ENCODE results near the gene GTF3C2.

The GTF3C2 gene

DNA sequence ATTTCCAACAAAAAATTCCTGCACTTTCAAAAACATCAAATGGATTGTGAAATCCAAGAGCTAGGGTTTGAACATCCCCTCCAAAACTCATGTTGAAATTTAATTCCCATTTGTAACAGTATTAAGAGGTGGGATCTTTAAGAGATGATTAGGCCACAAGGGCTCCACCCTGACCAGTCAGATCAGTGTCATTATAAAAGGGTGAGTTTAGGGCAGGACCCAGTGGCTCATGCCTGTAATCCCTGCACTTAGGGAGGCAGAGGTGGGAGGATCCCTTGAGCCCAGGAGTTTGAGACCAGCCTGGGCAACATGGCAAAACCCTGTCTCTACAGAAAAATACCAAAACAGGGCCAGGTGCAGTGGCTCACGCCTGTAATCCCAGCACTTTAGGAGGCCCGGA, 8.9 kb downstream of the GTF3C2 start:
- H3K27ac ChIP-seq (ENCODE audit: insufficient read depth in 1 of 2, low read depth in 1 of 2, low read length in 2 of 2, poor library complexity in 1 of 2, severe bottlenecking in 2 of 2): no peak overlapping the region
- H3K9me3 ChIP-seq (ENCODE audit: control extremely low read depth in 1 of 5, control insufficient read depth in 4 of 5, insufficient read depth in 2 of 5, low read depth in 1 of 5, low read length in 4 of 5): no peaks in the 10 kb centered on the region
- peaks cover 6 to 21% (median 12%) of the 10 kb centered on the region in 4 experiments for H3K36me3 ChIP-seq (ENCODE audit: control insufficient read depth in 4 of 4, insufficient read depth in 4 of 4, low read length in 3 of 4)
- no CpG with 5 or more reads among the region's 2 CpGs for WGBS (ENCODE audit: insufficient coverage)
- ChIA-PET CTCF (interaction anchor here (1.0 kb wide), 1 partner anchor 11 kb away, joined by 3 read pairs; no protein-coding TSS in a partner anchor), POLR2A (no interaction called here)
- H3K27me3 ChIP-seq (replicated peaks in 2 of 5; ENCODE audit: control insufficient read depth in 4 of 5, insufficient read depth in 5 of 5, low read length in 4 of 5): no peaks in the 10 kb centered on the region
- no peak overlapping the region for H3K4me3 ChIP-seq (ENCODE audit: control insufficient read depth in 1 of 7, extremely low read depth in 1 of 7, insufficient read depth in 4 of 7, low read depth in 2 of 7, low read length in 6 of 7)
- H3K4me1 ChIP-seq (ENCODE audit: control extremely low read depth in 1 of 4, control insufficient read depth in 4 of 4, insufficient read depth in 4 of 4, low read length in 3 of 4): no peaks in the 10 kb centered on the region
- DNase-seq: no peak

DNA sequence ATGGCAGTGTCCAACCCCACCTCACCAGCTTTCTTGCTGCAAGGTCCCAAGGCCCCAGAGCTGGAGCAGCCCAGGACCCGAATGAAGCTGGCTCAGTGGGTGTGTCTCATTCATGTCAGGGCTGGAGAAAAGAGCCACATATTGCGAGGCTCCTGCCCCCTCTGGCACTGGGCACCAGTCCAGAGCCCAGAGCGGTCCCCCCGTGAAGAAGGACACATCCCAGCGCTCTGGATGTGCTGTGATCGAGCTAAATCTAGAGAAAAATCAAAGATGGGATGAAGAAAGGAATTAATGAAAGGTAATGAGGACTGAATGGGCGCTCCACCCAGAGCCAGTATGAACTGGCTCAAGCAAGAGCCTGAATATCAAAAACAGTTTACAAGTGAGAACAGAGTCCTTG, 20.4 kb downstream of the GTF3C2 start:
- DNase-seq: no peak
- POLR2A ChIA-PET: no interaction called here
- no peaks in the 10 kb centered on the region for H3K27me3 ChIP-seq (replicated peaks in 2 of 5; ENCODE audit: control insufficient read depth in 4 of 5, insufficient read depth in 5 of 5, low read length in 4 of 5)
- 100% methylated on average over 7 of the region's 7 CpGs for WGBS (ENCODE audit: insufficient coverage)
- peaks cover 32 to 80% (median 59%) of the 10 kb centered on the region in 4 experiments for H3K36me3 ChIP-seq (ENCODE audit: control insufficient read depth in 4 of 4, insufficient read depth in 4 of 4, low read length in 3 of 4)
- no peaks in the 10 kb centered on the region for H3K9me3 ChIP-seq (ENCODE audit: control extremely low read depth in 1 of 5, control insufficient read depth in 4 of 5, insufficient read depth in 2 of 5, low read depth in 1 of 5, low read length in 4 of 5)
- H3K4me3 ChIP-seq (ENCODE audit: control insufficient read depth in 1 of 7, extremely low read depth in 1 of 7, insufficient read depth in 4 of 7, low read depth in 2 of 7, low read length in 6 of 7): no peak overlapping the region
- no peak overlapping the region for H3K27ac ChIP-seq (ENCODE audit: insufficient read depth in 1 of 2, low read depth in 1 of 2, low read length in 2 of 2, poor library complexity in 1 of 2, severe bottlenecking in 2 of 2)
- H3K4me1 ChIP-seq (ENCODE audit: control extremely low read depth in 1 of 4, control insufficient read depth in 4 of 4, insufficient read depth in 4 of 4, low read length in 3 of 4): no peaks in the 10 kb centered on the region
- CTCF ChIA-PET: interaction anchor here (1.0 to 1.4 kb wide), 3 partner anchors 8 to 33 kb away, joined by 4 to 5 read pairs (median 4); no protein-coding TSS in a partner anchor

DNA sequence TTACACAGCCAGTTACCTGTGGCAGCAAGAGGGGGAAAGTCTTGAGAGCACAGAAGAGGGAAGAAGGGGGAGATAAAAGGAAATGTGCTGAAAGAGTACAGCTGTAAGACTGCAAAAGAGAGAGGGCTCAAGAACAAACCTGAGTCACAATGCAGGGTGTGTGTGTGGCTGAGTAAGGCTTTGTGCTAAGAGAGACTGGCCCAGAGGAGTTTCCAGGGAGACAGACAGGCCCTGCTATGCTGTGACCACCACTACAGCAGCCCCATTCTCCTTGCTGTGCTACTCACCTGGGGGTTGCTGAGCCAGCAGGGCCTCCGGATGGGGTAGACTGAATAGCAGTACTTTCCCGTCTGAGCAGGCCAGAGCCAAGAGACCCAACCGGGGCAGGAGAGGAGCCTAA, 21.3 kb downstream of the GTF3C2 start:
- ChIA-PET POLR2A (no interaction called here), CTCF (interaction anchor here (1.4 kb wide), 1 partner anchor 9 kb away, joined by 5 read pairs; no protein-coding TSS in a partner anchor)
- H3K9me3 ChIP-seq (ENCODE audit: control extremely low read depth in 1 of 5, control insufficient read depth in 4 of 5, insufficient read depth in 2 of 5, low read depth in 1 of 5, low read length in 4 of 5): no peaks in the 10 kb centered on the region
- H3K27ac ChIP-seq (ENCODE audit: insufficient read depth in 1 of 2, low read depth in 1 of 2, low read length in 2 of 2, poor library complexity in 1 of 2, severe bottlenecking in 2 of 2): peak overlapping the region in 1 of 2 experiments; percentile 17
- no peaks in the 10 kb centered on the region for H3K4me1 ChIP-seq (ENCODE audit: control extremely low read depth in 1 of 4, control insufficient read depth in 4 of 4, insufficient read depth in 4 of 4, low read length in 3 of 4)
- H3K36me3 ChIP-seq (ENCODE audit: control insufficient read depth in 4 of 4, insufficient read depth in 4 of 4, low read length in 3 of 4): peaks cover 33 to 81% (median 61%) of the 10 kb centered on the region in 4 experiments
- WGBS (ENCODE audit: insufficient coverage): 100% methylated on average over 2 of the region's 3 CpGs
- no peak overlapping the region for H3K4me3 ChIP-seq (ENCODE audit: control insufficient read depth in 1 of 7, extremely low read depth in 1 of 7, insufficient read depth in 4 of 7, low read depth in 2 of 7, low read length in 6 of 7)
- H3K27me3 ChIP-seq (replicated peaks in 2 of 5; ENCODE audit: control insufficient read depth in 4 of 5, insufficient read depth in 5 of 5, low read length in 4 of 5): no peaks in the 10 kb centered on the region
- no peak for DNase-seq

DNA sequence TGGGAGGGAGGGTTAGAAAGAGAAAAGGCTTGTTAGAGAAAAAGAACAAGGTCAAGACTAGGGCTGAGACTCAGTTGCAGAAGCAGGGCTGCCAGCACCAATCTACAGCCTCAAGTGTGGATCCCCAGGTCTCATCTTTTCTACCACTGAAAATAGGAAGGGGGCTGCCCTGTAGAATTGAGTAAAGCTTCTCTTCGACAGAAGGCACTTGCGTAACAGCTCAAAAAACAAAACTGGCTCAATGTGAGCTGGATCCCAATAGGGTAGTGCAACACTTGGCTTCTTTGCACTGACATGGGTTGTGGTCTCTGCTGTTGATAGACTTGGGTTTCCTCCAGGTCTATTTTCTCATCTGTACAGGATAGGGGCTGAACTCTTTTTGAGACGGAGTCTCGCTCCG, 31.8 kb downstream of the GTF3C2 start:
- ChIA-PET CTCF (interaction anchor here (0.9 to 5.4 kb wide), 5 partner anchors 19 to 76 kb away, joined by 3 to 28 read pairs (median 5); no protein-coding TSS in a partner anchor), POLR2A (no interaction called here)
- DNase-seq: no peak

DNA sequence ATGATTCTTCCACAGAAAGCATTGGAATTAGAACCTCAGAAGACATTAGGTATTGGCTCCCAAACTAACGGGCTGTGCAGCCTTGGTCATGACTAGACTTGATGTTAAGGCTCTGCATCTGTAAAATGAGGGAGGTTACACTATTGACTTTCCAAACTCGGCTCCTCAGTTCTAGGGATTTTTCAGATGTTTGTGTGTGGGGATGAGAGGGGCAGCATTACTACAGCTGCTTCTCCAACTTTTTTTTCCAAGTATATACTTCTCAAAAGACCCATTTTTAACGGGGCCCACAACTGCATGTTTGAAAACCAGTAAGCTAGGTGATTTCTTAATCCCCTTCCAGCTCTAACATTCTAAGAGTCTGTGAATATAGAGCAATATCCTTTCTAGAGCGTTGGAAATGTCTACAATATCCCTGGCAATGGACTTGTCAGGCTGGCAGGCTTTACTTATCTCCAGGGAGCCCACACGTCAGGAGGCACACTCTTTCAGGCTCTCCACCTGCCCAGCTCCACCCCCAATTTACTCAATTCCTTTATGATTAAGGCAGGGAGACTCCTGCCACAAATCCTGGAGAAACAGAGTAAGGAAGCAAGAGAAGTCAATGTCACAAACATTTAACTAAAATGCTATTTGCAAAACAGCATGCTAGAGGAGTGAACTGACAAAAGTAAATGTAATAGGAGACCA, 32.8 kb downstream of the GTF3C2 start:
- no peak for DNase-seq
- POLR2A ChIA-PET: interaction anchor here (1.0 to 2.1 kb wide), 2 partner anchors 9 to 27 kb away, joined by 3 to 5 read pairs; no protein-coding TSS in a partner anchor

More for the DNA sequence above, 31.8 kb downstream of the GTF3C2 start:
- Histone ChIP-seq H3K4me3 (ENCODE audit: control insufficient read depth in 1 of 7, extremely low read depth in 1 of 7, insufficient read depth in 4 of 7, low read depth in 2 of 7, low read length in 6 of 7) (no peak overlapping the region), H3K27me3 (replicated peaks in 2 of 5; ENCODE audit: control insufficient read depth in 4 of 5, insufficient read depth in 5 of 5, low read length in 4 of 5) (no peaks in the 10 kb centered on the region), H3K9me3 (ENCODE audit: control extremely low read depth in 1 of 5, control insufficient read depth in 4 of 5, insufficient read depth in 2 of 5, low read depth in 1 of 5, low read length in 4 of 5) (no peaks in the 10 kb centered on the region), H3K27ac (ENCODE audit: insufficient read depth in 1 of 2, low read depth in 1 of 2, low read length in 2 of 2, poor library complexity in 1 of 2, severe bottlenecking in 2 of 2) (no peak overlapping the region), H3K4me1 (ENCODE audit: control extremely low read depth in 1 of 4, control insufficient read depth in 4 of 4, insufficient read depth in 4 of 4, low read length in 3 of 4) (peaks cover 9 to 22% (median 15%) of the 10 kb centered on the region in 4 experiments), H3K36me3 (ENCODE audit: control insufficient read depth in 4 of 4, insufficient read depth in 4 of 4, low read length in 3 of 4) (peaks cover 16 to 49% (median 30%) of the 10 kb centered on the region in 4 experiments)
- WGBS (ENCODE audit: insufficient coverage): 96% methylated on average over 5 of the region's 5 CpGs

DNA sequence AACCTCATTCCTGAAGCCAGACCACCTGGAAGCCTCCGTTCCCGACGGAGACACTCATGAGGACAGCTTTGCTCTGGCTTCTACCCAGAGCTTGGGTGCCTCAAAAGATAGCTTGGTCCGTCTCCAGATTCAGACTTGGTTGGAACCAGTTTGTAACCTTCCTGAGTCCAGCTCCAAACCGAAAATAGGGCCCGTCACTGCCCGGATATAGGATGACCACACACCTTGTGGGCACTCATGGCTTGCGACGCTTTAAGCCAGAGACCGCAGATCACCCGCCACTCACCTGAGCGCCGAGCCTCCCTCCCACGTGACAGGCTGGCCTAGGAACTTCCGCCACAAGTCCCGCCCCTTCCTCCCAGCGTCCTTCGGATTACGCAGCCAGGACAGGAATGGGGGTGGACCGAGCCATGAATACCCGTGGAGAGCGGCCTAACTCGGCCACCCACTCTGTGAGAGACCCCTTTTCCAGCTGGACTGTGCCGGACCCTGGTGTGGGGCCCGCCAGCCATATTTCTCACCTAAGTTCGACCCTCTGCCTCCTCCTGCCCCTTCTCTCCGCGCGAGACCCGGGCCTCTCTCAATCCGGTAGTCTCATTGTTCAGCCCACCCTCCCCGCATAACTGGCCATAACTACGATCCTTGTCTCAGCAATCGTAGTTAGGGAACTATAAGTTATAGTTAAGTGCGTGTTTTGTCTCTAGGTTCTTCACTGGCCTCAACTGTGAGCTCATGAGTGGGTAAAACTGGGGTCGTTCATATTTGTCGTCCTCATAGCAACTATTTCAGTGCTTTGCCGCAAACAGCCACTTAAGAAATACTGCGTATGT, 33.6 kb downstream of the GTF3C2 start, which contains the start of gene MPV17:
Gene MPV17 (minus strand): TSS at position 332 of the 830 bp plus-strand sequence. CDS start 580 bp downstream, outside the sequence.
- peaks cover 12 to 32% (median 16%) of the 10 kb centered on the region in 4 experiments for H3K36me3 ChIP-seq (ENCODE audit: control insufficient read depth in 4 of 4, insufficient read depth in 4 of 4, low read length in 3 of 4)
- H3K4me1 ChIP-seq (ENCODE audit: control extremely low read depth in 1 of 4, control insufficient read depth in 4 of 4, insufficient read depth in 4 of 4, low read length in 3 of 4): peaks cover 9 to 22% (median 15%) of the 10 kb centered on the region in 4 experiments
- H3K4me3 ChIP-seq (ENCODE audit: control insufficient read depth in 1 of 7, extremely low read depth in 1 of 7, insufficient read depth in 4 of 7, low read depth in 2 of 7, low read length in 6 of 7): peak within 1 kb of the TSS; percentile 85 to 99 (median 93)
- DNase-seq: peak; percentile 82 to 89 (median 86)
- POLR2A ChIA-PET: interaction anchor here (0.5 to 2.1 kb wide), 3 partner anchors 9 to 70 kb away, joined by 3 to 5 read pairs (median 4); no protein-coding TSS in a partner anchor
- H3K27ac ChIP-seq (ENCODE audit: insufficient read depth in 1 of 2, low read depth in 1 of 2, low read length in 2 of 2, poor library complexity in 1 of 2, severe bottlenecking in 2 of 2): peak within 1 kb of the TSS; percentile 98 to 99
- H3K9me3 ChIP-seq (ENCODE audit: control extremely low read depth in 1 of 5, control insufficient read depth in 4 of 5, insufficient read depth in 2 of 5, low read depth in 1 of 5, low read length in 4 of 5): no peaks in the 10 kb centered on the region
- whole genome bisulfite sequencing (ENCODE audit: insufficient coverage): 0% methylated on average over 31 of the region's 39 CpGs
- no peaks in the 10 kb centered on the region for H3K27me3 ChIP-seq (replicated peaks in 2 of 5; ENCODE audit: control insufficient read depth in 4 of 5, insufficient read depth in 5 of 5, low read length in 4 of 5)
- CTCF ChIA-PET: interaction anchor here (0.6 to 5.4 kb wide), 11 partner anchors 18 to 224 kb away, joined by 3 to 28 read pairs (median 3); partner anchors contain the start of gene TRIM54

More for the DNA sequence above, 32.8 kb downstream of the GTF3C2 start:
- CTCF ChIA-PET: interaction anchor here (0.6 to 5.4 kb wide), 10 partner anchors 18 to 93 kb away, joined by 3 to 28 read pairs (median 4); partner anchors contain the start of gene TRIM54
- H3K4me1 ChIP-seq (ENCODE audit: control extremely low read depth in 1 of 4, control insufficient read depth in 4 of 4, insufficient read depth in 4 of 4, low read length in 3 of 4): peaks cover 9 to 22% (median 15%) of the 10 kb centered on the region in 4 experiments
- peak overlapping the region; percentile 98 to 99 for H3K27ac ChIP-seq (ENCODE audit: insufficient read depth in 1 of 2, low read depth in 1 of 2, low read length in 2 of 2, poor library complexity in 1 of 2, severe bottlenecking in 2 of 2)
- H3K9me3 ChIP-seq (ENCODE audit: control extremely low read depth in 1 of 5, control insufficient read depth in 4 of 5, insufficient read depth in 2 of 5, low read depth in 1 of 5, low read length in 4 of 5): no peaks in the 10 kb centered on the region
- H3K36me3 ChIP-seq (ENCODE audit: control insufficient read depth in 4 of 4, insufficient read depth in 4 of 4, low read length in 3 of 4): peaks cover 18 to 39% (median 23%) of the 10 kb centered on the region in 4 experiments
- peak overlapping the region in 6 of 7 experiments; percentile 85 to 99 (median 94) for H3K4me3 ChIP-seq (ENCODE audit: control insufficient read depth in 1 of 7, extremely low read depth in 1 of 7, insufficient read depth in 4 of 7, low read depth in 2 of 7, low read length in 6 of 7)
- WGBS (ENCODE audit: insufficient coverage): 33% methylated on average over 2 of the region's 5 CpGs
- H3K27me3 ChIP-seq (replicated peaks in 2 of 5; ENCODE audit: control insufficient read depth in 4 of 5, insufficient read depth in 5 of 5, low read length in 4 of 5): no peaks in the 10 kb centered on the region

Data from common myeloid progenitor, CD34-positive (primary cell).